GM23338 (cell line): ENCODE measurements around the gene AZIN2. TPM values are rescaled to one million over a fixed set of nuclear protein-coding genes. Genes with fewer than 3 reads are reported as not detected.
A peak's percentile ranks its signal among the peaks of the same experiment; 100 is the strongest.

Experiments
- ATAC-seq: fragments of 200-7000 bp; cut with Tn5 transposase; 3 replicates; pipeline ENCODE4 v1.9.1; 2020
- DNase-seq: peaks from one replicate; pipeline ENCODE4 v3.0.0-alpha.2; 2015; ENCODE audit warnings: low spot score
- H2AFZ ChIP-seq: fragments of 200-600 bp; sonication (generic); 2 replicates; pipeline ENCODE4 v1.8.0; 2016; ENCODE audit warnings: antibody characterized with exemption, mild to moderate bottlenecking, moderate library complexity
- H3F3A ChIP-seq: fragments of 200-600 bp; sonication (generic); replicated peaks from 2 replicates; pipeline ENCODE4 v1.8.0; 2017; ENCODE audit warnings: antibody characterized with exemption, mixed run types, low read depth
- H3K27ac ChIP-seq: fragments of 200-600 bp; sonication (generic); 2 replicates; pipeline ENCODE4 v1.6.1; 2016; ENCODE audit warnings: low read depth
- H3K27me3 ChIP-seq: fragments of 200-600 bp; sonication (generic); 2 replicates; pipeline ENCODE4 v1.8.0; 2016; ENCODE audit warnings: mild to moderate bottlenecking, mixed run types, moderate library complexity; ENCODE audit not compliant: insufficient read depth
- H3K36me3 ChIP-seq: fragments of 200-600 bp; sonication (generic); 2 replicates; pipeline ENCODE4 v1.8.0; 2016; ENCODE audit warnings: mild to moderate bottlenecking; ENCODE audit not compliant: insufficient read depth
- H3K4me1 ChIP-seq: fragments of 200-600 bp; sonication (generic); 2 replicates; pipeline ENCODE4 v1.8.0; 2016; ENCODE audit warnings: mild to moderate bottlenecking, moderate library complexity; ENCODE audit not compliant: insufficient read depth
- H3K4me2 ChIP-seq: fragments of 200-600 bp; sonication (generic); 2 replicates; pipeline ENCODE4 v1.7.1; 2017; ENCODE audit warnings: mixed run types
- H3K4me3 ChIP-seq: fragments of 200-600 bp; sonication (generic); 2 replicates; pipeline ENCODE4 v1.6.1; 2016; ENCODE audit warnings: mixed run types
- H3K79me2 ChIP-seq: fragments of 200-600 bp; sonication (generic); replicated peaks from 2 replicates; pipeline ENCODE4 v1.8.0; 2017; ENCODE audit warnings: mild to moderate bottlenecking; ENCODE audit not compliant: insufficient read depth
- H3K9me2 ChIP-seq: fragments of 200-600 bp; sonication (generic); 2 replicates; pipeline ENCODE4 v1.8.0; 2017; ENCODE audit not compliant: insufficient read depth
- H4K20me1 ChIP-seq: fragments of 200-600 bp; sonication (generic); replicated peaks from 2 replicates; pipeline ENCODE4 v1.8.0; 2017; ENCODE audit warnings: mild to moderate bottlenecking; ENCODE audit not compliant: insufficient read depth
- H3K27ac Mint-ChIP-seq: 2 replicates; pipeline ENCODE4 v1.8.0; 2020; ENCODE audit warnings: inconsistent platforms, mild to moderate bottlenecking, moderate library complexity, mixed read lengths
- H3K27me3 Mint-ChIP-seq: 3 replicates; pipeline ENCODE4 v1.8.0; 2022; ENCODE audit warnings: low read depth, mild to moderate bottlenecking, moderate library complexity, mixed read lengths, inconsistent platforms; ENCODE audit not compliant: insufficient read depth, poor library complexity
- H3K36me3 Mint-ChIP-seq: 3 replicates; pipeline ENCODE4 v1.8.0; 2021; ENCODE audit warnings: low read depth, mild to moderate bottlenecking, inconsistent platforms, moderate library complexity, mixed read lengths
- H3K4me1 Mint-ChIP-seq: 3 replicates; pipeline ENCODE4 v1.8.0; 2020; ENCODE audit warnings: mild to moderate bottlenecking, inconsistent platforms, mixed read lengths
- H3K4me3 Mint-ChIP-seq: 3 replicates; pipeline ENCODE4 v1.8.0; 2021; ENCODE audit warnings: moderate library complexity, mild to moderate bottlenecking, inconsistent platforms, mixed read lengths
- H3K9me3 Mint-ChIP-seq: 3 replicates; pipeline ENCODE4 v1.8.0; 2020; ENCODE audit warnings: moderate library complexity, mild to moderate bottlenecking, inconsistent platforms, mixed read lengths
- CREB1 ChIP-seq: fragments of 250-450 bp; sonication (Bioruptor Pico); IDR thresholded peaks from 2 replicates; pipeline ENCODE4 v1.5.0; 2020; ENCODE audit warnings: low read depth, mild to moderate bottlenecking, moderate library complexity
- CTCF ChIP-seq, 2 experiments: fragments of 200-600 bp in 1 of 2; sonication (generic) in 1 of 2; conservative IDR thresholded peaks; 2 replicates each; pipeline versions ENCODE4 v1.5.1 to v1.6.1; 2016 to 2017; ENCODE audit warnings: antibody characterized with exemption in 2 of 2, low read depth in 2 of 2, mild to moderate bottlenecking in 2 of 2, moderate library complexity in 1 of 2
- EZH2 ChIP-seq: fragments of 200-600 bp; sonication (generic); IDR thresholded peaks from one replicate; pipeline ENCODE4 v1.8.0; 2017; ENCODE audit warnings: antibody characterized with exemption, mild to moderate bottlenecking, low read depth; ENCODE audit not compliant: unreplicated experiment
- EZH2phosphoT487 ChIP-seq: fragments of 200-600 bp; sonication (generic); IDR thresholded peaks from one replicate; pipeline ENCODE4 v1.8.1; 2018; ENCODE audit warnings: antibody characterized with exemption; ENCODE audit not compliant: unreplicated experiment
- JUNB ChIP-seq: IDR thresholded peaks from one replicate; pipeline ENCODE4 v1.6.1; 2016; ENCODE audit warnings: antibody characterized with exemption; ENCODE audit not compliant: unreplicated experiment
- POLR2AphosphoS5 ChIP-seq: IDR thresholded peaks from 2 replicates; pipeline ENCODE4 v1.6.1; 2016; ENCODE audit warnings: antibody characterized with exemption, low read depth
- STAT1 ChIP-seq: IDR thresholded peaks from one replicate; pipeline ENCODE4 v1.6.1; 2016; ENCODE audit warnings: antibody characterized with exemption; ENCODE audit not compliant: unreplicated experiment
- ZNF114 ChIP-seq: fragments of 250-450 bp; sonication (Bioruptor Pico); IDR thresholded peaks from 2 replicates; pipeline ENCODE4 v1.5.0; 2020; ENCODE audit warnings: mild to moderate bottlenecking, moderate library complexity
- ZNF331 ChIP-seq: fragments of 250-450 bp; sonication (Bioruptor Pico); IDR thresholded peaks from 2 replicates; pipeline ENCODE4 v1.5.0; 2020; ENCODE audit warnings: low read depth, mild to moderate bottlenecking, moderate library complexity
- polyA plus RNA-seq: library from polyadenylated mRNA; unstranded; fragments of >200 nt; fragmentation: Nextera tagmentation; extraction: Ambion mirVana; gene quantifications from 2 replicates; pipeline ENCODE4 v1.2.1, GENCODE V29; 2016
- total RNA-seq: library from RNA; depleted of rRNA; stranded (reverse); fragments of >200 nt; shearing (Covaris generic); gene quantifications from 2 replicates; pipeline ENCODE4 v1.2.3, GENCODE V29; 2014
- TF ChIP-seq, protein P1 (sequence below): IDR thresholded peaks from 2 replicates; pipeline ENCODE4 v1.6.1; 2016; ENCODE audit warnings: antibody characterized with exemption
- TF ChIP-seq, protein P2 (sequence below): IDR thresholded peaks from one replicate; pipeline ENCODE4 v1.6.1; 2018; ENCODE audit warnings: antibody characterized with exemption; ENCODE audit not compliant: unreplicated experiment

AZIN2 gene
- total and polyA plus RNA-seq, 2 experiments from 2014 or later = 0.37 to 1.2 TPM

GRCh38 chr1:33045246-33045645 is 35.7 kb upstream of the AZIN2 start:
- no peak overlapping the region for H3K27ac ChIP-seq
- Mint-ChIP-seq H3K27ac (no peak overlapping the region), H3K27me3 (no peaks in the 10 kb centered on the region), H3K4me1 (peaks cover 12% of the 10 kb centered on the region; the same call in 2 of the 3 replicates), H3K4me3 (no peak overlapping the region), H3K9me3 (peaks cover 5% of the 10 kb centered on the region), H3K36me3 (peaks cover 1% of the 10 kb centered on the region)
- no peak overlapping the region for H3K4me2 ChIP-seq
- peak overlapping the region; percentile 86 for H2AFZ ChIP-seq
- H4K20me1 ChIP-seq = no peaks in the 10 kb centered on the region
- H3K27me3 ChIP-seq = no peaks in the 10 kb centered on the region
- peak; percentile 65 for ATAC-seq
- H3K4me1 ChIP-seq = peaks cover 3% of the 10 kb centered on the region; the same call in 1 of the 2 replicates
- no peak overlapping the region for H3K4me3 ChIP-seq
- no peak for TF ChIP-seq ZNF331 (CRISPR knock-in tag)
- no peak for TF ChIP-seq CTCF (conservative IDR thresholded peaks at IDR 0.05; ENCODE audit: low read depth in 2 of 2)
- no peak for TF ChIP-seq EZH2
- peak; percentile 24 for DNase-seq
- no peaks in the 10 kb centered on the region for H3K79me2 ChIP-seq
- H3F3A ChIP-seq = no peaks in the 10 kb centered on the region
- 0 out of 2 replicates have a peak, but pooled peaks cover 5% of the 10 kb centered on the region for H3K9me2 ChIP-seq
- H3K36me3 ChIP-seq = no peaks in the 10 kb centered on the region

- Histone ChIP-seq H3K36me3 (no peaks in the 10 kb centered on the region), H3K79me2 (no peaks in the 10 kb centered on the region), H3K27ac (no peak overlapping the region), H3K4me3 (no peak overlapping the region), H3K4me2 (no peak overlapping the region), H3K9me2 (0 out of 2 replicates have a peak, but pooled peaks cover 5% of the 10 kb centered on the region), H3K4me1 (peaks cover 3% of the 10 kb centered on the region; the same call in 1 of the 2 replicates), H3F3A (no peaks in the 10 kb centered on the region), H2AFZ (peak overlapping the region; percentile 86), H3K27me3 (no peaks in the 10 kb centered on the region), H4K20me1 (no peaks in the 10 kb centered on the region)
- no peaks in the 10 kb centered on the region for H3K27me3 Mint-ChIP-seq
- no peak overlapping the region for H3K4me3 Mint-ChIP-seq
- H3K9me3 Mint-ChIP-seq = peaks cover 10% of the 10 kb centered on the region
- DNase-seq = no peak
- peaks cover 7% of the 10 kb centered on the region for H3K36me3 Mint-ChIP-seq
- peaks cover 12% of the 10 kb centered on the region; the same call in 2 of the 3 replicates for H3K4me1 Mint-ChIP-seq
- no peak overlapping the region for H3K27ac Mint-ChIP-seq
- no peak for ATAC-seq
- TF ChIP-seq CTCF (conservative IDR thresholded peaks at IDR 0.05; ENCODE audit: low read depth in 2 of 2) (no peak), EZH2phosphoT487 (no peak), JUNB (no peak), ZNF331 (CRISPR knock-in tag) (no peak), EZH2 (no peak), ZNF114 (CRISPR knock-in tag) (no peak), STAT1 (no peak), POLR2AphosphoS5 (no peak), CREB1 (CRISPR knock-in tag) (no peak)
- TF ChIP-seq, protein P1, sequence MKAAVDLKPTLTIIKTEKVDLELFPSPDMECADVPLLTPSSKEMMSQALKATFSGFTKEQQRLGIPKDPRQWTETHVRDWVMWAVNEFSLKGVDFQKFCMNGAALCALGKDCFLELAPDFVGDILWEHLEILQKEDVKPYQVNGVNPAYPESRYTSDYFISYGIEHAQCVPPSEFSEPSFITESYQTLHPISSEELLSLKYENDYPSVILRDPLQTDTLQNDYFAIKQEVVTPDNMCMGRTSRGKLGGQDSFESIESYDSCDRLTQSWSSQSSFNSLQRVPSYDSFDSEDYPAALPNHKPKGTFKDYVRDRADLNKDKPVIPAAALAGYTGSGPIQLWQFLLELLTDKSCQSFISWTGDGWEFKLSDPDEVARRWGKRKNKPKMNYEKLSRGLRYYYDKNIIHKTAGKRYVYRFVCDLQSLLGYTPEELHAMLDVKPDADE = no peak
- TF ChIP-seq, protein P2, sequence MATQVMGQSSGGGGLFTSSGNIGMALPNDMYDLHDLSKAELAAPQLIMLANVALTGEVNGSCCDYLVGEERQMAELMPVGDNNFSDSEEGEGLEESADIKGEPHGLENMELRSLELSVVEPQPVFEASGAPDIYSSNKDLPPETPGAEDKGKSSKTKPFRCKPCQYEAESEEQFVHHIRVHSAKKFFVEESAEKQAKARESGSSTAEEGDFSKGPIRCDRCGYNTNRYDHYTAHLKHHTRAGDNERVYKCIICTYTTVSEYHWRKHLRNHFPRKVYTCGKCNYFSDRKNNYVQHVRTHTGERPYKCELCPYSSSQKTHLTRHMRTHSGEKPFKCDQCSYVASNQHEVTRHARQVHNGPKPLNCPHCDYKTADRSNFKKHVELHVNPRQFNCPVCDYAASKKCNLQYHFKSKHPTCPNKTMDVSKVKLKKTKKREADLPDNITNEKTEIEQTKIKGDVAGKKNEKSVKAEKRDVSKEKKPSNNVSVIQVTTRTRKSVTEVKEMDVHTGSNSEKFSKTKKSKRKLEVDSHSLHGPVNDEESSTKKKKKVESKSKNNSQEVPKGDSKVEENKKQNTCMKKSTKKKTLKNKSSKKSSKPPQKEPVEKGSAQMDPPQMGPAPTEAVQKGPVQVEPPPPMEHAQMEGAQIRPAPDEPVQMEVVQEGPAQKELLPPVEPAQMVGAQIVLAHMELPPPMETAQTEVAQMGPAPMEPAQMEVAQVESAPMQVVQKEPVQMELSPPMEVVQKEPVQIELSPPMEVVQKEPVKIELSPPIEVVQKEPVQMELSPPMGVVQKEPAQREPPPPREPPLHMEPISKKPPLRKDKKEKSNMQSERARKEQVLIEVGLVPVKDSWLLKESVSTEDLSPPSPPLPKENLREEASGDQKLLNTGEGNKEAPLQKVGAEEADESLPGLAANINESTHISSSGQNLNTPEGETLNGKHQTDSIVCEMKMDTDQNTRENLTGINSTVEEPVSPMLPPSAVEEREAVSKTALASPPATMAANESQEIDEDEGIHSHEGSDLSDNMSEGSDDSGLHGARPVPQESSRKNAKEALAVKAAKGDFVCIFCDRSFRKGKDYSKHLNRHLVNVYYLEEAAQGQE = no peak
Measured at GRCh38 chr1:33045814-33046213, 35.1 kb upstream of the AZIN2 start.
